ENCODE results near the gene DACH2.

Gene DACH2

GRCh38 chrX:86329174-86329573, 180.9 kb downstream of the DACH2 start:
- DNase-seq = no peak

GRCh38 chrX:86348669-86349068, 200.4 kb downstream of the DACH2 start:
- DNase-seq = no peak

GRCh38 chrX:86349115-86349514, 200.9 kb downstream of the DACH2 start:
- no peak for DNase-seq

- no peak for DNase-seq
These were observed 221.8 kb downstream of the DACH2 start for GRCh38 chrX:86369847-86370630.

GRCh38 chrX:86370927-86371326, 222.7 kb downstream of the DACH2 start:
- no peak for DNase-seq

GRCh38 chrX:86379209-86379608, 231.0 kb downstream of the DACH2 start:
- no peak for DNase-seq

GRCh38 chrX:86383681-86384540, 235.7 kb downstream of the DACH2 start:
- no peak for DNase-seq

GRCh38 chrX:86407371-86407770, 259.1 kb downstream of the DACH2 start:
- no peak for DNase-seq

- no peak for DNase-seq
These were observed 273.5 kb downstream of the DACH2 start for GRCh38 chrX:86421771-86422170.

- no peak for DNase-seq
These were observed 287.9 kb downstream of the DACH2 start for GRCh38 chrX:86436116-86436515.

GRCh38 chrX:86455495-86455894, 307.2 kb downstream of the DACH2 start:
- DNase-seq = no peak

GRCh38 chrX:86460760-86461159, 312.5 kb downstream of the DACH2 start:
- no peak for DNase-seq

GRCh38 chrX:86504297-86504696, 356.0 kb downstream of the DACH2 start:
- no peak for DNase-seq

GRCh38 chrX:86507331-86507730, 359.1 kb downstream of the DACH2 start:
- no peak for DNase-seq

GRCh38 chrX:86579777-86580176, 431.5 kb downstream of the DACH2 start:
- no peak for DNase-seq

- DNase-seq = no peak
These were observed 456.4 kb downstream of the DACH2 start for GRCh38 chrX:86604607-86605006.

- DNase-seq = no peak
These were observed 548.7 kb downstream of the DACH2 start for GRCh38 chrX:86696951-86697350.

GRCh38 chrX:86711531-86712180, 563.4 kb downstream of the DACH2 start:
- no peak for DNase-seq

GRCh38 chrX:86714441-86714840, 566.2 kb downstream of the DACH2 start:
- DNase-seq = no peak

GRCh38 chrX:86724277-86724676, 576.0 kb downstream of the DACH2 start:
- no peak for DNase-seq

- DNase-seq = no peak
These were observed 598.8 kb downstream of the DACH2 start for GRCh38 chrX:86747091-86747490.

- no peak for DNase-seq
These were observed 657.0 kb downstream of the DACH2 start for GRCh38 chrX:86805241-86805640.

- DNase-seq = no peak
These were observed 658.5 kb downstream of the DACH2 start for GRCh38 chrX:86806786-86807185.

GRCh38 chrX:86809651-86810050, 661.4 kb downstream of the DACH2 start:
- DNase-seq = no peak

Measured in 8988T (cell line).